ENCODE results near the gene ZBTB7C.

- TF ChIP-seq CTCF (IDR thresholded peaks at IDR 0.05) (no peak), EZH2 (IDR thresholded peaks at IDR 0.05; ENCODE audit: borderline replicate concordance, insufficient read depth, low read depth, low read length, poor library complexity, severe bottlenecking) (no peak)
These were observed 66.6 kb downstream of the ZBTB7C start for GRCh38 chr18:48342581-48342980.

Measured in B cell (primary cell).